PC-3 (cell line): Measurements from ENCODE around the gene SHROOM4.

Experiments used
- CTCF ChIP-seq: fragments of 300-600 bp; sonication (generic); conservative IDR thresholded peaks from 2 replicates; pipeline ENCODE4 v1.5.1; 2017; ENCODE audit warnings: antibody characterized with exemption, low read depth, mild to moderate bottlenecking, low read length
- EZH2 ChIP-seq: fragments of 300-600 bp; sonication (generic); IDR thresholded peaks from one replicate; pipeline ENCODE4 v1.6.1; 2017; ENCODE audit warnings: antibody characterized with exemption, mild to moderate bottlenecking, low read length; ENCODE audit not compliant: unreplicated experiment
- EZH2phosphoT487 ChIP-seq: fragments of 300-600 bp; sonication (generic); IDR thresholded peaks from 2 replicates; pipeline ENCODE4 v1.6.1; 2018; ENCODE audit warnings: mild to moderate bottlenecking, antibody characterized with exemption, low read length, borderline replicate concordance

GRCh38 chrX:50581405-50581804 lies 232.6 kb downstream of the SHROOM4 start:
- TF ChIP-seq CTCF (no peak), EZH2 (no peak), EZH2phosphoT487 (no peak)
